ENCODE data around the gene PHF19. TPM values are rescaled to one million over a fixed set of nuclear protein-coding genes. Genes with fewer than 3 reads are reported as not detected.

Gene PHF19
- total RNA-seq, 1 experiment from 2014 or later, result 66.8 TPM

- Histone ChIP-seq H4K8ac (replicated peaks; ENCODE audit: insufficient read length, low read depth, low read length) (no peak overlapping the region), H3K23ac (ENCODE audit: insufficient read length, low read depth, low read length) (no peak overlapping the region), H3K23me2 (ENCODE audit: insufficient read length, low read depth, low read length, poor library complexity, severe bottlenecking) (no peaks in the 10 kb centered on the region), H3K79me1 (ENCODE audit: insufficient read depth, low read depth, low read length, poor library complexity, severe bottlenecking) (no peaks in the 10 kb centered on the region), H3K9ac (ENCODE audit: extremely low read depth, insufficient read length, low read length) (no peak overlapping the region), H3K27me3 (ENCODE audit: insufficient read depth, low read length) (no peaks in the 10 kb centered on the region), H3K14ac (ENCODE audit: insufficient read depth, low read length) (no peak overlapping the region), H3K4me1 (ENCODE audit: insufficient read depth, low read length) (no peaks in the 10 kb centered on the region), H2BK5ac (ENCODE audit: insufficient read length, low read length) (no peak overlapping the region), H2AK5ac (ENCODE audit: insufficient read length, low read length) (no peak overlapping the region), H3K27ac (ENCODE audit: insufficient read length, low read depth, low read length) (no peak overlapping the region), H4K5ac (ENCODE audit: insufficient read length, low read depth, low read length) (no peak overlapping the region), H4K20me1 (ENCODE audit: control insufficient read depth, insufficient read depth, insufficient read length) (no peaks in the 10 kb centered on the region), H3K4ac (ENCODE audit: low read depth, low read length) (no peak overlapping the region), H3K18ac (ENCODE audit: insufficient read length, low read depth, low read length) (no peak overlapping the region), H3K79me2 (ENCODE audit: insufficient read depth, low read length) (no peaks in the 10 kb centered on the region), H3K56ac (ENCODE audit: insufficient read length, low read depth, low read length) (no peak overlapping the region), H4K91ac (ENCODE audit: insufficient read length, low read depth, low read length) (no peak overlapping the region), H3T11ph (ENCODE audit: low read length) (no peak overlapping the region), H3K9me3 (ENCODE audit: control insufficient read depth, low read depth, low read length) (no peaks in the 10 kb centered on the region), H2BK120ac (ENCODE audit: low read depth, low read length, poor library complexity, severe bottlenecking) (no peak overlapping the region), H2BK15ac (ENCODE audit: low read depth, low read length) (no peak overlapping the region), H2BK12ac (ENCODE audit: insufficient read length, low read depth, low read length) (no peak overlapping the region), H2AFZ (ENCODE audit: low read length) (no peak overlapping the region), H3K4me2 (ENCODE audit: insufficient read depth, insufficient read length, low read length) (no peak overlapping the region), H2BK20ac (ENCODE audit: low read depth, low read length, poor library complexity, severe bottlenecking) (no peak overlapping the region)
- Mint-ChIP-seq H3K4me3 (no peak overlapping the region), H3K27ac (no peak overlapping the region), H3K36me3 (ENCODE audit: insufficient read depth in 1 of 3, low read depth in 3 of 3) (peaks cover 3 to 85% (median 77%) of the 10 kb centered on the region in 3 experiments; a peak in 5 of 7 replicates), H3K4me1 (no peaks in the 10 kb centered on the region), H3K9me3 (no peaks in the 10 kb centered on the region), H3K27me3 (ENCODE audit: low read depth) (no peaks in the 10 kb centered on the region)
- no peak for DNase-seq
- no peak for TF ChIP-seq CTCF (conservative IDR thresholded peaks at IDR 0.05)
- no CpG with 5 or more reads among the region's 4 CpGs for WGBS (ENCODE audit: extremely low coverage, insufficient read length, low lambda C conversion rate)
Observed at GRCh38 chr9:120820095-120820494, 56.9 kb downstream of the PHF19 start.

Measured in H9 (cell line).